B cell (primary cell): ENCODE measurements around the gene HTR3A. TPM values are rescaled to one million over a fixed set of nuclear protein-coding genes. Genes with fewer than 3 reads are reported as not detected.

ENCODE experiments used
- ATAC-seq: fragments of 200-7000 bp; cut with Tn5 transposase; one replicate; pipeline ENCODE4 v1.10.0; 2021; ENCODE audit warnings: low read depth, mild to moderate bottlenecking, moderate number of reproducible peaks, moderate library complexity
- CTCF ChIA-PET: fragments of 350-600 bp; sonication (Branson Sonifier 250); formaldehyde crosslinking; loops from one replicate; lab custom pipeline; 2021; ENCODE audit warnings: antibody characterized with exemption, inconsistent platforms; lab: Charles Lee
- POLR2A ChIA-PET: fragments of 350-600 bp; sonication (Branson Sonifier 250); formaldehyde crosslinking; loops from one replicate; lab custom pipeline; 2021; ENCODE audit warnings: antibody characterized with exemption; lab: Charles Lee
- DNase-seq: peaks from one replicate; pipeline ENCODE4 v3.0.0; 2013
- H2AFZ ChIP-seq: 2 replicates; pipeline ENCODE4 v1.6.1; 2012; ENCODE audit warnings: mild to moderate bottlenecking, low read depth, low read length; ENCODE audit not compliant: insufficient read depth, poor library complexity, severe bottlenecking
- H3K27ac ChIP-seq, 2 donors: 1 replicate in 1 of 2; 2 replicates in 1 of 2; pipeline ENCODE4 v1.5.1; 2012 to 2013; ENCODE audit warnings: low read length in 2 of 2, mild to moderate bottlenecking in 2 of 2, moderate library complexity in 1 of 2
- H3K27me3 ChIP-seq, 4 experiments: fragments of 200-600 bp in 1 of 4; sonication (generic) in 1 of 4; replicated peaks in 1 of 4; 1 replicate in 2 of 4; 2 replicates in 2 of 4; pipeline versions ENCODE4 v1.6.1 to v1.7.0; 2013 to 2016; ENCODE audit warnings: low read length in 3 of 4, mild to moderate bottlenecking in 2 of 4, mixed read lengths in 1 of 4, moderate library complexity in 1 of 4; ENCODE audit not compliant: insufficient read depth in 4 of 4, control insufficient read depth in 3 of 4; ENCODE audit errors: control extremely low read depth in 1 of 4
- H3K36me3 ChIP-seq, 2 experiments: replicated peaks in 1 of 2; 1 replicate in 1 of 2; 2 replicates in 1 of 2; pipeline versions ENCODE4 v1.6.1 to v1.7.1; 2013; ENCODE audit warnings: low read length in 1 of 2; ENCODE audit not compliant: insufficient read depth in 2 of 2, control insufficient read depth in 1 of 2; ENCODE audit errors: control extremely low read depth in 1 of 2, extremely low read depth in 1 of 2
- H3K4me1 ChIP-seq, 2 donors: fragments of 200-600 bp in 1 of 2; sonication (generic) in 1 of 2; 1 replicate in 1 of 2; 2 replicates in 1 of 2; pipeline versions ENCODE4 v1.5.1 to v1.6.1; 2013 to 2017; ENCODE audit warnings: low read length in 2 of 2; ENCODE audit not compliant: control insufficient read depth in 2 of 2, insufficient read depth in 2 of 2
- H3K4me2 ChIP-seq: replicated peaks from 2 replicates; pipeline ENCODE3; 2012; ENCODE audit warnings: mild to moderate bottlenecking, low read depth, low read length; ENCODE audit not compliant: poor library complexity, severe bottlenecking
- H3K4me3 ChIP-seq, 5 experiments: fragments of 200-600 bp in 1 of 5; sonication (generic) in 1 of 5; 1 replicate in 3 of 5; 2 replicates in 2 of 5; pipeline versions ENCODE4 v1.5.1 to v1.7.0; 2011 to 2016; ENCODE audit warnings: low read length in 4 of 5, mild to moderate bottlenecking in 4 of 5, low read depth in 2 of 5, control low read depth in 1 of 5, moderate library complexity in 1 of 5; ENCODE audit not compliant: insufficient read depth in 1 of 5; ENCODE audit errors: control extremely low read depth in 1 of 5, extremely low read depth in 1 of 5
- H3K79me2 ChIP-seq: fragments of 200-600 bp; sonication (generic); one replicate; pipeline ENCODE4 v1.6.0; 2016; ENCODE audit warnings: low read length; ENCODE audit not compliant: control insufficient read depth, insufficient read depth
- H3K9ac ChIP-seq: fragments of 200-600 bp; sonication (generic); 2 replicates; pipeline ENCODE4 v1.6.1; 2017; ENCODE audit warnings: mild to moderate bottlenecking, low read length, moderate library complexity
- H3K9me3 ChIP-seq, 3 donors: one replicate each; pipeline versions ENCODE4 v1.6.1 to v1.7.1; 2013; ENCODE audit warnings: low read length in 2 of 3; ENCODE audit not compliant: control insufficient read depth in 2 of 3, insufficient read depth in 1 of 3; ENCODE audit errors: control extremely low read depth in 1 of 3
- H4K20me1 ChIP-seq: 2 replicates; pipeline ENCODE4 v1.6.0; 2012; ENCODE audit warnings: mild to moderate bottlenecking, low read length; ENCODE audit not compliant: insufficient read depth, control insufficient read depth, poor library complexity, severe bottlenecking
- H3K27ac Mint-ChIP-seq: one replicate; pipeline ENCODE4 v1.8.0; 2021; ENCODE audit warnings: mixed read lengths
- H3K27me3 Mint-ChIP-seq: one replicate; pipeline ENCODE4 v1.8.0; 2021; ENCODE audit warnings: mixed read lengths
- H3K4me1 Mint-ChIP-seq: one replicate; pipeline ENCODE4 v1.8.0; 2021; ENCODE audit warnings: mixed read lengths
- H3K4me3 Mint-ChIP-seq: one replicate; pipeline ENCODE4 v1.8.0; 2021; ENCODE audit warnings: mixed read lengths
- H3K9me3 Mint-ChIP-seq: one replicate; pipeline ENCODE4 v1.8.0; 2022; ENCODE audit warnings: mixed read lengths; ENCODE audit not compliant: insufficient read depth
- EZH2 ChIP-seq: IDR thresholded peaks from 2 replicates; pipeline ENCODE4 v1.6.1; 2012; ENCODE audit warnings: borderline replicate concordance, low read depth, mild to moderate bottlenecking, moderate library complexity, low read length; ENCODE audit not compliant: insufficient read depth, poor library complexity, severe bottlenecking
- WGBS: methylation state at CpG from one replicate; pipeline ENCODE4 v1.1.5; 2013; ENCODE audit warnings: missing lambda C conversion rate; ENCODE audit not compliant: insufficient coverage; 5-methylcytosine and 5-hydroxymethylcytosine counted together
- intact Hi-C: fragments of 100-400 bp; cut with micrococcal nuclease; formaldehyde crosslinking; loops from one replicate; pipeline ENCODE4 v1.10.0; 2022
- polyA plus RNA-seq: library from polyadenylated mRNA; depleted of rRNA; stranded (reverse); fragments of >200 nt; gene quantifications from 2 replicates; pipeline ENCODE4 v1.2.3, GENCODE V29; 2012
- total RNA-seq, 2 donors: library from RNA; stranded (reverse); fragments of 120-200 nt in 1 of 2; gene quantifications; 1 replicate in 1 of 2; 2 replicates in 1 of 2; pipeline versions ENCODE4 v1.2.3 to v1.2.4, GENCODE V29; 2013 to 2022
- TF ChIP-seq, protein P1 (sequence below): fragments of 200-600 bp; IDR thresholded peaks from one replicate; pipeline ENCODE4 v1.8.0; 2022; ENCODE audit warnings: antibody characterized with exemption, mild to moderate bottlenecking

HTR3A gene
- total and polyA plus RNA-seq, 2 donors (not counting 1 experiment from before 2014, with no cell fraction given): 8.1 to 16.1 TPM

GRCh38 chr11:114010931-114011330 is 36.0 kb downstream of the HTR3A start:
- no peak overlapping the region for H3K4me3 Mint-ChIP-seq
- intact Hi-C loops: no loop called here
- no peaks in the 10 kb centered on the region for H3K4me1 Mint-ChIP-seq
- no peaks in the 10 kb centered on the region for H3K79me2 ChIP-seq
- H4K20me1 ChIP-seq: no peaks in the 10 kb centered on the region
- WGBS: 100% methylated on average over 2 of the region's 4 CpGs
- no peak overlapping the region for H3K27ac Mint-ChIP-seq
- no peak for TF ChIP-seq EZH2
- TF ChIP-seq, protein P1, sequence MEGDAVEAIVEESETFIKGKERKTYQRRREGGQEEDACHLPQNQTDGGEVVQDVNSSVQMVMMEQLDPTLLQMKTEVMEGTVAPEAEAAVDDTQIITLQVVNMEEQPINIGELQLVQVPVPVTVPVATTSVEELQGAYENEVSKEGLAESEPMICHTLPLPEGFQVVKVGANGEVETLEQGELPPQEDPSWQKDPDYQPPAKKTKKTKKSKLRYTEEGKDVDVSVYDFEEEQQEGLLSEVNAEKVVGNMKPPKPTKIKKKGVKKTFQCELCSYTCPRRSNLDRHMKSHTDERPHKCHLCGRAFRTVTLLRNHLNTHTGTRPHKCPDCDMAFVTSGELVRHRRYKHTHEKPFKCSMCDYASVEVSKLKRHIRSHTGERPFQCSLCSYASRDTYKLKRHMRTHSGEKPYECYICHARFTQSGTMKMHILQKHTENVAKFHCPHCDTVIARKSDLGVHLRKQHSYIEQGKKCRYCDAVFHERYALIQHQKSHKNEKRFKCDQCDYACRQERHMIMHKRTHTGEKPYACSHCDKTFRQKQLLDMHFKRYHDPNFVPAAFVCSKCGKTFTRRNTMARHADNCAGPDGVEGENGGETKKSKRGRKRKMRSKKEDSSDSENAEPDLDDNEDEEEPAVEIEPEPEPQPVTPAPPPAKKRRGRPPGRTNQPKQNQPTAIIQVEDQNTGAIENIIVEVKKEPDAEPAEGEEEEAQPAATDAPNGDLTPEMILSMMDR: no peak
- no peak for ATAC-seq
- H3K27me3 Mint-ChIP-seq: peaks cover 34% of the 10 kb centered on the region
- no peaks in the 10 kb centered on the region for H3K36me3 ChIP-seq
- H3K4me1 ChIP-seq: no peaks in the 10 kb centered on the region
- H3K4me2 ChIP-seq: no peak overlapping the region
- H3K27me3 ChIP-seq: peaks cover 0 to 12% (median 0%) of the 10 kb centered on the region in 4 experiments
- POLR2A ChIA-PET: no interaction called here
- H3K9ac ChIP-seq: no peak overlapping the region
- H3K9me3 ChIP-seq: no peaks in the 10 kb centered on the region
- no peak overlapping the region for H3K27ac ChIP-seq
- no peak overlapping the region for H2AFZ ChIP-seq
- no peaks in the 10 kb centered on the region for H3K9me3 Mint-ChIP-seq
- no peak for DNase-seq
- no peak overlapping the region for H3K4me3 ChIP-seq
- CTCF ChIA-PET: interaction anchor here (1.0 to 1.8 kb wide), 2 partner anchors 250 to 252 kb away, joined by 4 to 6 read pairs; no protein-coding TSS in a partner anchor

GRCh38 chr11:114011443-114011842 is 36.5 kb downstream of the HTR3A start:
- ATAC-seq: no peak
- 90% methylated on average over 1 of the region's 2 CpGs for WGBS

More at GRCh38 chr11:114011443-114011842, 36.5 kb downstream of the HTR3A start:
- Histone ChIP-seq H3K4me2 (no peak overlapping the region), H3K36me3 (no peaks in the 10 kb centered on the region), H3K4me1 (no peaks in the 10 kb centered on the region), H3K9ac (no peak overlapping the region), H3K27ac (no peak overlapping the region), H3K27me3 (peaks cover 0 to 12% (median 0%) of the 10 kb centered on the region in 4 experiments), H4K20me1 (no peaks in the 10 kb centered on the region), H3K79me2 (no peaks in the 10 kb centered on the region), H3K9me3 (no peaks in the 10 kb centered on the region), H2AFZ (no peak overlapping the region), H3K4me3 (no peak overlapping the region)
- H3K4me1 Mint-ChIP-seq: no peaks in the 10 kb centered on the region
- ChIA-PET POLR2A (no interaction called here), CTCF (interaction anchor here (1.3 to 1.8 kb wide), 2 partner anchors 14 to 252 kb away, joined by 3 to 6 read pairs; no protein-coding TSS in a partner anchor)
- no peak overlapping the region for H3K4me3 Mint-ChIP-seq
- H3K9me3 Mint-ChIP-seq: no peaks in the 10 kb centered on the region
- H3K27me3 Mint-ChIP-seq: peaks cover 34% of the 10 kb centered on the region
- intact Hi-C loops: no loop called here
- no peak for TF ChIP-seq EZH2
- TF ChIP-seq, protein P1: no peak
- DNase-seq: no peak
- no peak overlapping the region for H3K27ac Mint-ChIP-seq
